Motor neuron (in vitro differentiated cells): ENCODE results near the gene TUBA3E. TPM values are rescaled to one million over a fixed set of nuclear protein-coding genes. Genes with fewer than 3 reads are reported as not detected.
"Not testable (repeated sequence)": the region's sequence is repeated elsewhere in the genome, so short reads cannot be mapped to it uniquely, and the experiment has no call there.

Source experiments
- ATAC-seq, 8 experiments: fragments of 200-7000 bp; cut with Tn5 transposase; replicated peaks in 6 of 8; 2 replicates each; pipeline ENCODE4 v1.8.0; 2021; ENCODE audit warnings: mild to moderate bottlenecking in 8 of 8, moderate library complexity in 8 of 8
- H3K27ac ChIP-seq, 2 donors: fragments of 250-450 bp; sonication (Bioruptor Pico); 2 replicates each; pipeline ENCODE4 v1.9.0; 2021; ENCODE audit warnings: antibody characterized with exemption in 2 of 2, mild to moderate bottlenecking in 2 of 2, moderate library complexity in 1 of 2
- H3K4me1 ChIP-seq, 2 donors: fragments of 250-450 bp; sonication (Bioruptor Pico); replicated peaks in 1 of 2; 2 replicates each; pipeline ENCODE4 v1.6.1; 2021; ENCODE audit warnings: antibody characterized with exemption in 2 of 2, mild to moderate bottlenecking in 2 of 2, moderate library complexity in 1 of 2
- H3K4me3 ChIP-seq, 5 donors: fragments of 250-450 bp; sonication (Bioruptor Pico); 2 replicates each; pipeline ENCODE4 v1.9.0; 2021; ENCODE audit warnings: antibody characterized with exemption in 5 of 5, mild to moderate bottlenecking in 5 of 5, moderate library complexity in 4 of 5
- WGBS, 10 experiments: fragments of 450-650 bp; shearing (Covaris generic); methylation state at CpG; one replicate each; pipeline ENCODE4 v1.0.0; 2022; 5-methylcytosine and 5-hydroxymethylcytosine counted together
- in situ Hi-C, 9 experiments: fragments of 400-800 bp; cut with MboI; loops; one replicate each; pipeline ENCODE4 v1.15.0; 2021; ENCODE audit warnings: low sequenced_read_pairs in 9 of 9, low pct_unique_long_range_greater_than_20kb in 2 of 9; ENCODE audit not compliant: unreplicated experiment in 9 of 9
- total RNA-seq, 8 experiments: library from RNA; unstranded; fragments of 300-600 nt; gene quantifications; 2 replicates each; pipeline versions ENCODE4 v1.2.3 to v1.2.4, GENCODE V29; 2022

Gene TUBA3E
- total RNA-seq, 8 experiments from 2014 or later, result 0.11 to 0.71 (median 0.22) TPM; not detected in 2

DNA sequence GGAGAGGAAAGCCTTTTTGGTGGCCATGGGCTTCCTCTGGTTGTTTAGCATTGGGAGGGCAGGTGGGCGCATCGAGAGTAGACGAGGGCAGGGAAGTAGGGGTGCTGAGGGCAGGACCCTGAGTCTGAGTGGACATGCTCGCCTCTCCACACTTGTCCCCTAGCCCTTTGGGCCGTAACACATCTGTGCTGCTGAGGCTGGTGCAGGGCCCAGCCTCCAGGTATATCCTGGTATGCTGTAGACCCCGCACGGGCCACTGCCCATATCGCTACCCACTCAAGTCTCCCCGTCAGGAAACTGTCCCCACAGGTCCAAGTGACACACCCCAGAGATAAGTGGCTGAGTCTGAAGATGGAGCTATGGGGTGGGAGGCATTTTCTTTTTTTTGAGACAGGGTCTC lies 39.6 kb downstream of the TUBA3E start:
- in situ Hi-C loops, result loop anchor here in 2 of 9 experiments (25.0 kb wide), 1 partner anchor 179 kb away; the partner anchor contains the start of gene IMP4 (in 2 of the 2)
- Histone ChIP-seq H3K4me1 (no peaks in the 10 kb centered on the region), H3K4me3 (no peak overlapping the region), H3K27ac (no peak overlapping the region)
- 80 to 100% (median 96%) methylated on average over 1 to 2 of the region's 9 CpGs; no CpG with 5 or more reads in 6 of the 10 experiments for WGBS, 10 experiments
- no peak for ATAC-seq

DNA sequence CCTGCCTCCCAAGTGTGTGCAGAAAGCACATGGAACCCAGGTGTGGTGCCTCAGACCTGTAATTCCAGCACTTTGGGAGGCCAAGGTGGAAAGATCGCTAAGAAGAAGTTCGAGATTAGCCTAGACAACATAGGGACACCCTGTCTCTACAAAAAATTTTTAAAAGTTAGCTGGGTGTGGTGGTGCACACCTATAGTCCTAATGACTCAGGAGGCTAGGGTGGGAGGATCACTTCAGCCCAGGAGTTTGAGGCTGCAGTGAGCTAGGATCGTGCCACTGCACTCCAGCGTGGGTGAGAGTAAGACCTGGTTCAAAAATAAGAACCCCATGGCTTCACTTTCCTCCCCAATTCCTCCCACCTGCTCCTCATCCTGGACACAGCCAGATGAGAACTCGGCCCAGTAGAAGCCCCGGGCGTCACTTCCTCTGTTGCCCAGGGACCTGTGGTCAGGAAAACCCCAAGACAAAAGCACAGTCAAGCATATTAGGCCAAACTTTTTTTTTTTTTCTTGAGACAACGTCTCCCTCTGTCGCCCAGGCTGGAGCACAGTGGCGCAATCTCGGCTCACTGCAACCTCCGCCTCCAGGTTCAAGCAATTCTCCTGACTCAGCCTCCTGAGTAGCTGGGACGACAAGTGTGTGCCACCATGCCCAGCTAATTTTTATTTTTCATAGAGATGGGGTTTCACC lies 40.3 kb downstream of the TUBA3E start:
- ATAC-seq, H3K4me3 ChIP-seq, H3K27ac ChIP-seq, H3K4me1 ChIP-seq: not testable (repeated sequence)
- in situ Hi-C loops, result loop anchor here in 2 of 9 experiments (25.0 kb wide), 1 partner anchor 179 kb away; the partner anchor contains the start of gene IMP4 (in 2 of the 2)
- WGBS, 10 experiments, result 87 to 100% (median 99%) methylated on average over 1 to 7 of the region's 13 CpGs; no CpG with 5 or more reads in 2 of the 10 experiments

DNA sequence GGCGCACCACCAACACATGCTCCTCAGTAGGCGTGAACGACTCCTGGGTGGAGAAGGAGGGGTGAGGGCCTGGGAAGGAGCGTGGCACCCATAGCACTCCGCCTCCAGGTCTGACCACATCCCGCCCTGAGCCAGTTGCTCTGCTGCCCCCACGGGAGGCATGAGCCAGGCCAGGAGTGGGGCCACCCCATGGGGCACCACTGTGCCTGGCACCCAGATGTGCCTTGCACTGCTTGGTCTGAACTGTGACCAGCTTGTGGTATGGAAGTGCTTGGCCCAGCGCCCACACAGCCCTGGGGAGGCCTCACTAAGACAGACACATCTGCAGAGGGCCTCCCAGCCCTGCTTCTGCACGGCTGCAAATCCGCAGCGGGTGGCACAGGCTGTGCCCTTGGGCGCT lies 40.9 kb downstream of the TUBA3E start:
- H3K4me1 ChIP-seq, H3K27ac ChIP-seq, H3K4me3 ChIP-seq: not testable (repeated sequence)
- in situ Hi-C loops, result loop anchor here in 2 of 9 experiments (25.0 kb wide), 1 partner anchor 180 kb away; the partner anchor contains the start of gene IMP4 (in 2 of the 2)
- WGBS, 10 experiments, result 87 to 100% methylated on average over 2 to 3 of the region's 12 CpGs; no CpG with 5 or more reads in 8 of the 10 experiments
- ATAC-seq, result peak in 3 of 8 experiments; percentile 12 to 46 (median 40)

DNA sequence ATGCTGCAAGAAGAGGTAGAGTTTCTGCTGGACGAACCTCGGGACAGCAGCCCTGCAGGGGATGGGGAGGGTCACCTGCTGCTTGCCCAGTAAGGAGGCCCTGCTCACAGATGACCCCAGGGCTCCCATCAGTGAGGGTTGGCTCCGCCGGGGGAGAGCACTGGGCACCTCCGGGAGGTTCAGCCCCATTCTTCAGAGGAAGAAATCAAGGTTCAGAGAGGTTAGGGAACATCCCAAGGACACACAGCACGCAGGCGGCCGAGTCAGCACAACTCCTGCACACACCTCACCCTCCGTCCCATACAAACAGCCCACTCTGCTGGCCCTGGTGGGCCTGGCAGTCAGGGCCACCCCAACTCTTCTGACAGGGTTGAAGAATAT lies 41.6 kb downstream of the TUBA3E start:
- ATAC-seq, result no peak

DNA sequence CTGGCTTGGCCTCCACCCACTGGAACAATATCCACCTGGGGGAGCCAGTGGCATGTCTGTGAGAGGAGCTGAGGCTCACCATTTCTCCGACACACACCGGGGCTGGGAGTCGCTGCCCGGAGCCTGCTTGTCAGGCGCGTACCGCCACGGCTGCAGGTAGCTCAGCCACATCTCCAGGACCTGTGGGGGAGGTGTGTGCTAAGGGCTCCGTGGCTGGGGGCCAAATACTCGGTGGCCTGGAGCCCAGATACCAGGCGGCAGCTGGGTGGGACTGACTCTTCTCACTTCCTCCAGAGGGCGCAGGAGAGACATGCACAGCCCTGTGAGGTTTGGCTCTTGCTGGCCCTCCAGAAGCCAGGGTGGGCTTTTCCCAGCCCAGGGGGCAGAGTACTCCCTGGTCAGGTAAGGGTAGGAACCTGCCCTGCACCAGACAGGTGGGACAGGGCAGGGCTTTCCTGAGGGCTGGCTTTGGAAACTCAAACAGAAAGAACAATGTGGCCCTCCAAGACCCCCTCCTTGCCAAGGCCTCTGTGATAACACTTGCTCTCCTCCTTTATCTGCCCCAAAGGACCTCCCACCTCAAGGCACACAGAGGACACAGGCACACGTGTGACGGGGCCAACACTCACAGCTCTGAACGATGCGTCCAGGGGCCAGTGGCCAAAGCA lies 42.1 kb downstream of the TUBA3E start:
- H3K27ac ChIP-seq, H3K4me1 ChIP-seq, H3K4me3 ChIP-seq: not testable (repeated sequence)
- WGBS, 10 experiments, result 61 to 80% methylated on average over 1 to 5 of the region's 16 CpGs; no CpG with 5 or more reads in 8 of the 10 experiments
- peak in 5 of 8 experiments; percentile 30 to 75 (median 55) for ATAC-seq
- in situ Hi-C loops, result loop anchor here in 2 of 9 experiments (25.0 kb wide), 1 partner anchor 181 kb away; the partner anchor contains the start of gene IMP4 (in 2 of the 2)

More for the DNA sequence above, 41.6 kb downstream of the TUBA3E start:
- no CpG with 5 or more reads among the region's 9 CpGs for WGBS, 10 experiments
- H3K27ac ChIP-seq, result no peak overlapping the region
- in situ Hi-C loops, result loop anchor here in 2 of 9 experiments (25.0 kb wide), 1 partner anchor 181 kb away; the partner anchor contains the start of gene IMP4 (in 2 of the 2)
- H3K4me1 ChIP-seq, result no peaks in the 10 kb centered on the region
- no peak overlapping the region for H3K4me3 ChIP-seq

DNA sequence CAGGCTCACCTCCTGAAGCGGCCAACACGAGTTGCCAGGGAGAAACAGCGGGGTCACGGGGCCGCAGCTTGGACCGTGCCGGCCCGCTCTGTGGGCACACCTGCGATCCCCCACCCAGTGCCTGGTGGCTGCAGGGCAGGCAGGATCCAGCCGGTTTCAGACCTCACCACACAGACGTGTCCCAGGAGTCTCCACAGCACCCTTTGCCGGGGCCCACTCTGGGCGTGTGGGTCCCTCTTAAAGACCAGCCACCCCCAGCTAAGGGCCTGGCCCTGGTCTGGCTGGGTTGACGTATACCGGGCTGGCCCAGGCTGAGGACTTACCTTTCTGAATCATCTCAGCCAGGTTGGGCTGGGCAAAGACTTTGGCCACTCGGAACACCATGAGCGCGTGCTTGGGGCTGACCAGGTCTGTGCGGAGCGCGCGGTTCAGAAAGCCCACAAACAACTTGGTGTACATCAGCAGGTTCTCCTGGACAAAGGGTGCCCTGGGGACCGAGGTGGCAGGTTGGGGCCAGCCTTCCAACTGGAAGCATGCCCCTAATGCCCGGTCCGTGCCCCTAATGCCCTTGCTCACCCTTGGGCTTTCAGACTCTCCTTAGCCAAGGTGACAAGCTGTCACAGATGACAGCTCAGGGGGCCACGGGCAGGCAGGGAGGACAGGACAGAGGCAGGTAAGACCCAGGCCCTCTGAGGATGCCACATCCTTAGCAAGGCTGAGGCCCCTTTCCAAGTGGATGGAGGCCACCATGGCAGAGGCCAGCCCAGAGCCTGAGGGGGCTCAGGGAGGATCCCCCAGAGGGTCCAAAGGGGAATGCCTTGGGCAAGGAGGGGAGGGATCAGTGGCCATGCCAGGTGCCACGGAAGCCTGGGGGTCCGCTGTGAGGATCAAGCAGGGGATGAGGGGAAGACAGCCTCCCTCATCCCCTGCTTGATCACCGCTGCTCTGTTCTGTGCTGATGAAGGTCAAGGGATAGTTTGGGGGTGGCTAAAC lies 43.2 kb downstream of the TUBA3E start:
- 95 to 100% (median 100%) methylated on average over 1 to 4 of the region's 29 CpGs; no CpG with 5 or more reads in 7 of the 10 experiments for WGBS, 10 experiments
- Histone ChIP-seq H3K4me3 (no peak overlapping the region), H3K27ac (no peak overlapping the region), H3K4me1 (no peaks in the 10 kb centered on the region)
- in situ Hi-C loops, result loop anchor here in 2 of 9 experiments (25.0 kb wide), 1 partner anchor 182 kb away; the partner anchor contains the start of gene IMP4 (in 2 of the 2)
- ATAC-seq, result no peak

DNA sequence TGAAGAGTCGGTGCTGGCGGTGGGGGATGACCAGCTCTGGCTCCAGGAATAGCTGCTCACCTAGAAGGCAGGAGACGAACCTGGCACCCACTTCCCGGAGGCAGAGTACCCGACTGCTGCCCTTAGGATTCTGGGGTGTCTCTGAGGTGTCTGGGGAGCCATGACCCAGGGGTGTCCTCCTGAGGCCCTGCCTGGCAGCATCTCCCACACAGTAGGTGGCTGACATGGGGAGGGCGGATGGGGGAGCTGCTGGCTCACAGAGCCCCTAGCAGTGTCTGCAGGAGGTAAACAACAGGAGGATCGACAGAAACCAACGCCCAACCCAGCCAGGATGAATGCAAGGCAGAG lies 43.8 kb downstream of the TUBA3E start:
- not testable (repeated sequence) for H3K4me3 ChIP-seq, H3K4me1 ChIP-seq, ATAC-seq, H3K27ac ChIP-seq
- in situ Hi-C loops, result loop anchor here in 2 of 9 experiments (25.0 kb wide), 1 partner anchor 183 kb away; the partner anchor contains the start of gene IMP4 (in 2 of the 2)
- no CpG with 5 or more reads among the region's 8 CpGs for whole genome bisulfite sequencing, 10 experiments

DNA sequence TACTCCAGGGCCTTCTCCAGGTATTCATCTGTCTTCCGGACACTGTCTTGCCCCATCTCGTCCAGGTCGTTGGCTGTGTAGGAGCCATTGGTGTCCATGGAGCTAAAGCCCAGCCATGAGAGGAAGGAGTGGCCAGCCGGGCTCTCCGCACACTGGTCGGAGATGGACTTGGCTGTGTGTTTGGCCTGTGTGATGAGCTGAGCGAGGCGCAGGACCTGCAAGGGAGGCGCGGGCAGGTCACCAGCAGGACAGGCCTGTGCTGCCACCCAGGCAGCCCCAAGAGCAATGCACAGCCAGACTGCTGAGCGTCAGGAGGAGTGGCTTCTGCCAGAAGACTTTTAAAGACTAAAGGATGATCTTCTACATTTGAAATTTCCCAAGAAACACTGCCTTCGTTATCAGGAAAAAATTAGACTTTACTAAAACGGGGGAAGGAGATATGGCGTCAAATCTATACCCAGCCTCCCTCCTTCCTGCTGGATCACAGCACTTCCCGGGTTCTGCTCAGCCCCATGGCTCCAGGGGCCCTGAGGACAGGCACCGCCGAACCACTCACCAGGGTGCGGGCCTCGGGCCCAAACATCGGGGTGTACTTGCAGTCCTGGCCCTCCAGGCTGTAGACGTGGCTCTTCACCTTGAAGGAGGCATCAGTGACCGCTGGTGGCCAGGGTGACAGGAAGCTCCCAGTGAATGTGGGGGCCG lies 44.4 kb downstream of the TUBA3E start:
- in situ Hi-C loops, result loop anchor here in 2 of 9 experiments (25.0 kb wide), 1 partner anchor 183 kb away; the partner anchor contains the start of gene IMP4 (in 2 of the 2)
- H3K27ac ChIP-seq, H3K4me1 ChIP-seq, ATAC-seq, H3K4me3 ChIP-seq: not testable (repeated sequence)
- 95% methylated on average over 3 of the region's 23 CpGs; no CpG with 5 or more reads in 9 of the 10 experiments for WGBS, 10 experiments

DNA sequence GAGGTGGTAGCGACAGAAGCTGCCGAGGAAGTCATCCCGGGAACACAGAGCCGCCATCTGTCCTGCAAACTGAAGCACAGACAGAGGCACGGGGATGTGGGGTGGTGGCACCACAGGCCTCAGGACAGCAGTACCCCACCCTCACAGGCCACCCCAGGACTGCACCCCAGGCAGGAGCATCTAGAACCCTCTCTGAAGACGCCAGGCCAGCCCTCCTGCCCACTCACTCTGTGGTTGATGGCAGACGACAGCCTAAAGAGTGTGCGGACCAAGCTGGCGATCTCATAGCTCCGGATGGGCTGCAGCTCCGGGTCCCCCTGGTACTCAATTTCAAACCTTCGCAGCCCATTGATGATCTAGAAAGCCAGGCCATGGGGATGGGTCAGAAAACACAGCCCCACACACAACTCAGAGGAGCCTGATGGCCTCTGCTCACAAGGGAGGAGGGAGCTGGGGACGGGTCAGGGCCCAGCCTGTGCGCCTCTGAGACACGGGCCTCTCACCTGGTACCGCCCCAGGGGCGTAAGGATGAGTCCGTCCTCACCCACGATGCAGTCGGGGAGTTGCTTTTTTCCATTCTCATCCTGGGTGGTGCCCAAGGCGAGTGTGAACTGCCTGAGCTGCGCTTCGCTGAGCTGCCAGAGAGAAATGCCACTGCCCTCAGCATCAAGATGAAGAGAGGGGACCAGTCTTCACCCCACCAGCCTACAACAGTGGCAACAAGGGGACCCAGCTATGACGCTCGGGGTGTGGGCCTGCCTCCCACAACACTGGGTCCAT lies 45.2 kb downstream of the TUBA3E start:
- no peak overlapping the region for H3K4me3 ChIP-seq
- no peak overlapping the region for H3K27ac ChIP-seq
- whole genome bisulfite sequencing, 10 experiments, result 93% methylated on average over 9 of the region's 25 CpGs; no CpG with 5 or more reads in 9 of the 10 experiments
- in situ Hi-C loops, result loop anchor here in 2 of 9 experiments (25.0 kb wide), 1 partner anchor 184 kb away; the partner anchor contains the start of gene IMP4 (in 2 of the 2)
- no peak for ATAC-seq
- H3K4me1 ChIP-seq, result peaks cover 0 to 3% of the 10 kb centered on the region in 2 donors

DNA sequence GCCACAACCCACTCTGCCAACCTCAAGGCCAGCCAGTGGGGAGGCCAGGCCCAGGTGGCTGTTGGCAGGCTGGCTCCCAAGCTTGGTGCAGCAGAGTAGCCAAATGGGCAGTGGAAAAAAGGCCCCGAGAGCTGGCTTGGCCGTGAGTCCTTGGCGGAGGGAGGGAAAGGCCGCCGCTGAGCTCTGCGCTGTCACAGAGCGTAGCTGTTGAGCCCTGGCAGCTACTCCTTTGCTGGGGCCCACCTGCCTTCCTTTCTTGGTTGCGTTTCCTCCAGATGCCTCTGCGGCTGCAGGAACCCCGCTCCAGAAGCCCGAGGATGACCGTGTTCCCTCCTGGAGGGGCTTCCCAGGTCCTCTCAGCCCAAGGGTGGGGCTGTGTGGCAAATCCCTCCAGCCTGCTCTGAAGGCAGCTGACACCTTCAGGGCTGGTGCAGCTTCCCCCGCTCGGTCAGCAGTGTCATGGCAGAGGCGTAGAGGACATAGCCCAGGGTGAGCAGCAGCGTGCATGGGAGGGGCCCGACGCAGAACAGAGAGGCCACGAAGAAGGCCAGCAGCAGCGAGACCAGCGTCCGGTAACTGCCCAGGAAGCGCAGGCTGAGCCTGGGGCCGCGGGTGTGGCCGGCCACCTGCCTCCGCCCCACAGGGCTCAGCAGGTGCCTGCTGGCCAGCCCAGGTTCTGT lies 46.0 kb downstream of the TUBA3E start:
- 80 to 100% (median 100%) methylated on average over 1 to 4 of the region's 27 CpGs; no CpG with 5 or more reads in 7 of the 10 experiments for WGBS, 10 experiments
- not testable (repeated sequence) for ATAC-seq

More for the DNA sequence above, 46.0 kb downstream of the TUBA3E start:
- in situ Hi-C loops, result loop anchor here in 2 of 9 experiments (25.0 kb wide), 1 partner anchor 185 kb away; the partner anchor contains the start of gene IMP4 (in 2 of the 2)
- H3K4me3 ChIP-seq, H3K27ac ChIP-seq, H3K4me1 ChIP-seq: not testable (repeated sequence)
